Esophagus mucosa (tissue), 1 donor: ENCODE measurements around the gene SLC7A1. TPM values are rescaled to one million over a fixed set of nuclear protein-coding genes. Genes with fewer than 3 reads are reported as not detected.

Source experiments
- ATAC-seq: fragments of 200-7000 bp; cut with Tn5 transposase; one replicate; pipeline ENCODE4 v1.9.1; 2020
- total RNA-seq: library from RNA; stranded (reverse); gene quantifications from one replicate; pipeline ENCODE4 v1.2.4, GENCODE V29; 2023
- donor health status: DM: yes; HTN: yes; CAD: no.

Gene SLC7A1
- total RNA-seq, 1 donor from 2014 or later = 181 TPM

DNA sequence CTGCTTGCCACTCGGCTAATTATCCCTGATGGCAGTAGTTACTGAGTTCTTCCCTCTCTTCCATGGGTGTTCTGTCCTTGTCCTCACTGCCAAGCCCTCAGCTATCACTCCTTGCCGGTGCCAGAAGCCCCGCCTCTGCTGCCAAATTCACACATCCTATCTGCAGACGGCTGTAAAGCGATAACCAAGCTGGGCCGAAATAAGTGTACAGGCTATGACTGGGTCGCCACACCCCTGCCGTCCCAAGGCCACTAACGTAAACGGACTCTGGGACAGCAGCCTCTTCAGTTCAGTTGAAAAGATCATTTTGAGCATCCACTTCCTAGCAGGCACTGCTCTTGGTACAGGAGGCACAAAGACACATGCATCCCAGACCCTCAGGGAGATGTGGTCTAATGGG, 13.3 kb downstream of the SLC7A1 start:
- ATAC-seq = peak; percentile 8

GRCh38 chr13:29581666-29582065, 13.8 kb downstream of the SLC7A1 start:
- ATAC-seq = no peak

DNA sequence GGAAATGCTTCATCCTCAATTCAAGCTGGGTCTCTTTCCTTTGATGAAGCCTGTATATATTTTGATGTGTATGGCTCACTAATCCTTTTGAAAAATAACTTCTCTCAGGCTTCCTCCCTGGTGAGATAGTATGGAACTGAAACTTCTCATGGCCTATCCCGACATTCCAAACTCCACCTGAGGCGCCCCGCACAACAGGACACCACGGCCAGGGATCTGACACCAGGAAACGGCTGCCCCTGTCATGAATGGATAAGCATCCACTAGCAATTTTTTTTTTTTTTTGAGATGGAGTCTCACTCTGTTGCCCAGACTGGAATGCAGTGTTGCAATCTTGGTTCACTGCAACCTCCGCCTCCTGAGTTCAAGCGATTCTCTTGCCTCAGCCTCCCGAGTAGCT, 16.4 kb downstream of the SLC7A1 start:
- ATAC-seq = no peak

GRCh38 chr13:29578300-29579085, 17.0 kb downstream of the SLC7A1 start:
- ATAC-seq = peak; percentile 31

- ATAC-seq = no peak
Measured at GRCh38 chr13:29577136-29578051, 18.1 kb downstream of the SLC7A1 start.

DNA sequence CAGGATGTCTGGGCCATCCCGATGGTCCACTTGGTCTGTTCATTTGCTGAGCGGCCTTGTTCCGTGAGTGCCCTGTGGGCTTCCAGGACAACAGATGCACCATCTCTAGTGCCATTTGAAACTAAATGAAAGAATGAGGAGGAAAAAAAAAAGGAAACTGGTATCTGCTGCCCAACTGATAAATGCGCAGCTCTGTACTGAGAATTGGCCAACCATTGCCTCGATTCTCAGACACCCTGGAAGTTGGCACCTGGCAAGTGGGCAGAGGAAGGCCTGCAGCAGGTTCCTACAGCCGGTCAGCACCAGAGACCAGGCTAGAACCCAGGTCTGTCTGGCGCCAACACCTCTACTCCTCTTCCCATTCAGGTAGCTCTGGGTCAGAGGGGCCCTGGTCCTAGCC, 18.9 kb downstream of the SLC7A1 start:
- ATAC-seq = no peak

DNA sequence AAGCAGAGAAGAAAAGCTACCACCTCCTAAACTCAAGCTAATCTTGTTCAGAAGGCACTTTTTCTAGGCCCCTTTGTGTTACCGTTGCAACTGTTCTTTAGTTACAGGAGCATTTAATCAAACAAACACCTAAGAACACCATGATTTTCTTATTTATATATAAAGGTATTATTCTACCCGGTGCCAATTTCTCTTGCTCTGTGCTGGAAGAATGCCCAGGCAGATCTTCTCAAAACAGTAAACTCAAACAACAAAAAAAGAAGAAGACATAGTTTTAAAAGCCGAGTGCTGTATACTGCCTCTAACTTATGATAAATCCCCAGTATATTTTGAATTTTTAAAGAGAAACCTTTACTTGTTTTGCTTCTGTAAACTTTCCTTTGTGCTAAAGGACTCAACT, 20.4 kb downstream of the SLC7A1 start:
- ATAC-seq = no peak

DNA sequence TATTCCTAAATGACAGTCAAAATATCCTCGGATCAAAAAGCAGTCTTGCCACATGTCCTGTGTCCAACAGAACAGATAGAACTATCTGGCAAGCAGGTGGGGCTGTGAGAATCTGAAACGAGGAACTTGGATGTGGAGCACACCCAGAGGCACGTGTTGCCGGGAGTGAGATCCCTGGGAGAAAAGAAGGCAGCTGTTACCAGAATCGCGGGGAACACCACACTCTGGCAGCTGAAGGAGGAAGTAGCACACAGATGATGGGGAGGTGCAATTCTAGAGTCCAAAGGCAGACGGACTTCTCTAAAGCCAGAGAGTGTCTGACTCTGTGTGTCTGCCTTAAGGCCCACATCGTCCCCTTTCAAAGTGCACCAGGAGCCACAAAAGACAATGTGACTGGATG, 22.3 kb downstream of the SLC7A1 start:
- peak; percentile 43 for ATAC-seq

DNA sequence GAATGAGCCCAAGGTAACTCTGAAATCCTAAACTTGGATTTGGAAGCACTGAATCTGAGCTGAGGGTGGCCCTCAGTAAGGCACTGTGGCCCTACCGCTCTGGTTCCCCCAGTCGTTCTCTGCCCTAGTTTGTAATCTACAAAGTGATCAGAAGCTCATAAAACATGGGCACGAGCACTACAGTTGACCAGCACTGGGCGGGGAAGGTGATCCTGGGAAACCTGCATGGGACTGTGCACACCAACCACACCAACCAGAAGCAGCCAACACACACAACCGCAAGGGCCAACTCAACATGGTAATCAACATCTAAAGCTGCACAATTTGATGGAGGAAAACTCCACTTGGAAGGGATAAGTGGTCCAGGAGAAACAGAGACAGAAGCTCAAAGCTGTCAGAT, 22.9 kb downstream of the SLC7A1 start:
- ATAC-seq = no peak

DNA sequence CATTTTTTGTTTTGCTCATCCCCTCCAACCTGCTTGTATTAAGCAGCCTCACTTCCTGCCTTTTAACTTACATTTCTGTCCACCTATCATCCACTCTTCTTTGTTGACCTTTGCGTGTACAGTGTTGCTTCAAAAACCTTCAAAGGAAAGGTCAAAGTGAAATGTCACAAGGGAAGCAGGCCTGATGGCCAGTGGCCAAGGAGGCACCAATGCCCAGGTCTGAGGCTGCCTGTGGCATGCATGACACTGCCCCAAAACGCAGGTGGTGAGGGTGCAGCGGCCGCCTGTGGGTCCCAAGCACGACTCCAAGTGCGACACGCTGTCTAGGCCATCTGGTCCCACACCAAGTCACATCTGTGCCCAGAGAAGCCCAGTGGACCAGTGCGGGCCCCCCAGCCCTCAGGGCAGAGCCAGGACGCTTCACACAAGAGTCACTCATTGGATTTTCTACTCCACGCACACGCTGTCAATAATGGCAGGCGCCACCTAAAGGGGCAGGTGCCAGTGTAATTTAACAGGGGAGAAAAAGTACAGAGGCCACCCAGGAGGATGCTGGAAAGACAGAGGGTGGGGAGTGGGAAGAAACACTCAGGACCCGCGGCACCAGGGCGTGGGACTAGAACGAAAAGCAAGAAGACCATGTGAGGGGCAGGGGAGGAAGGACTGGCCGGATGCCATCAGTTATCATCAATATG, 23.5 kb downstream of the SLC7A1 start:
- ATAC-seq = no peak

DNA sequence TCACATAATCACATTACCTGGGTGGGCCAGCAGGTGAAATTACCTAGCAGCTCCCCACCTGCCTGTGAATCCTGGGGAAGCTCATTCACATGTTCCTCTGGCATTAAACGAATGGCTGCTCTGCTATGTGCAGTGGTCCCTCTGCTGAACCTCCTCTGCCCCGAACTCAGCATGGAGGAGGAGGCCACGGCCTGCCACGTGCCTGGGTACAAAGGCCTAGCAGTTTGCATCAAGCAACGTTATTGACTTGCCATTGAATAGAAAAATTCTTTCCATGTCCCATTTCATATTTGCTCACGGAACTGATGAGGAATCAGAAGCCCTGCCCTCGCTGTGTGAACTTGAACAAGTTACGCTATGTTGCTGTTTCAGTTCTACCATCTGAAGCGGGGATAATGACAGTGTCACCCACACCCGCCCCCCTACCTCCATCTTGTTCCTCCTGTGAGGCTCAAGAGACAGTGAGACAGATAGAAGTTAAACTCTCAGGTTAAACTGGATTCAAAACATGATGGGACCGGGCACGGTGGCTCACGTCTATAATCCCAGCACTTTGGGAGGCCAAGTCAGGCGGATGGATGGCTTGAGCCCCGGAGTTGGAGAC, 25.3 kb downstream of the SLC7A1 start:
- no peak for ATAC-seq

DNA sequence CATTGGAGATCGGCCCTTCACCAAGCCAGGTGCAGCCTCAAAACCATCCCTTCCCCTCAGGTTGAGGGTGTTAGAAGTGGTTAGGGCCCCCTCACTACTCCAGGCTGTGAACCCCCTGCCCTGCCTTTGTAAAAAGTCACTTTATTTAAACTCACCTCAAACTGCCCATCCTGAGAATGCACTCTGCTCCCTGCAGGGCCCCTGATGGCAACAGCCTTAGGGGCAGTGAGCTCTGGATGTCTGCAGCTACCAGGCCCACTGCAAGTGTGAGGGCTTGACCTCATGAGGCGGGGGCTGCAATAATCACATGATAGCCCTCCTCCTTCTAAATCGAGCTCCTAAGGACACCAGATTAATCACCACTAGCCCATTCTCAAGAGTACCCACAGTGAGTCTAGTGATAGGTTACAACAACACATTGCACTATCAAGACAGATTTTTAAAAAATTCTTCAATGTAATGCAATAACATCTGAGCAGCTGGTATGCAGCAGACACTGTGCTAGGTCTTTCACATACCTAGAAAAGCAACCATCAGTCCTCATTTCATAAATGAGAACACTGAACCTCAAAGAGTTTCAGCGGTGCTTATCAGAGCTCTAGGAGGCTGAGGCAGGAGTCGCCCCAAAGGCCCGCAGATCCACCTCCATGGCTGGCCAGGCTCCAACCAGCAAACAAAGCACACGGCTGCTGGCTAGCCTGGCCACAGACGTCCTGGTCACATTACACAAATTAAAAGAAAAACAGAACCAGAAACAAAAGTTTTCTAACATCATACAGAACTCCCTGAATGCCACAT, 26.0 kb downstream of the SLC7A1 start:
- ATAC-seq = no peak

GRCh38 chr13:29568731-29569130, 26.8 kb downstream of the SLC7A1 start:
- ATAC-seq = peak; percentile 33

- ATAC-seq = peak; percentile 91
Measured at GRCh38 chr13:29567411-29567810, 28.1 kb downstream of the SLC7A1 start.

DNA sequence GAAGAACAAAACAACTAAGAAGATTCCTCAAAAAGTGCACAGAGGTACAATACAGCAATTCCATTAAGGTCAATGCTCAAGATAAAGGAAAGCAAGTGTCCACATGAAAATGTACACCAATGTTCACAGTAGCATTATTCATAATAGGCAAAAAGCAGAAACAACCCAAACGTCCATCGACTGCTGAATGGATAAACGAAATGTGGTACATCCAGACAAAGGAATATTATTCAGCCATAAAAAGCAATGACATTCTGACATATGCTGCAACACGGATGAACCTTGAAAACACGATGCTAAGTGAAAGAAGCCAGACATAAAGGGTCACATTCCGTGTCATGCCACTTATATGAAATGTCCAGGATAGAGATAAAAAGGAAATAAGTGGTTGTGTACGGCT, 29.3 kb downstream of the SLC7A1 start:
- no peak for ATAC-seq

- ATAC-seq = no peak
Measured at GRCh38 chr13:29564818-29565217, 30.7 kb downstream of the SLC7A1 start.

DNA sequence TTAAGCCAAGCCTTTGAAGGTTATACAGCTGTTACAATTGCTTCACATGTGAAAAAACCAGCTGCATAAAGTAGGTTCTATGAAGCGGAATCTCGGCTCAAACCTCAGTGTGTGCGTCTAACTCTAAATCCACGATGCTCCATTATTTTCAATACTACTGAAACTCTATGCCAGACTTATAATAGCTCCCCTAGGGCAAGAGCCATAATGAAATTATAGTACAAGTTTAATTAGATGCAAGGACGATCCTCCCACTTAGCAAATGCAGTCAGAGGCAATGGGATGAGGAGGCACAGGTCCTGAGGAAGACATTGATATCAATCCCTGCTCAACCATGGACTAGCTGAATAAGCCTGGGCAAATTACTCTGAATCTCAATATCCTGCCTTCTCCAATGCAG, 31.1 kb downstream of the SLC7A1 start:
- ATAC-seq = no peak

DNA sequence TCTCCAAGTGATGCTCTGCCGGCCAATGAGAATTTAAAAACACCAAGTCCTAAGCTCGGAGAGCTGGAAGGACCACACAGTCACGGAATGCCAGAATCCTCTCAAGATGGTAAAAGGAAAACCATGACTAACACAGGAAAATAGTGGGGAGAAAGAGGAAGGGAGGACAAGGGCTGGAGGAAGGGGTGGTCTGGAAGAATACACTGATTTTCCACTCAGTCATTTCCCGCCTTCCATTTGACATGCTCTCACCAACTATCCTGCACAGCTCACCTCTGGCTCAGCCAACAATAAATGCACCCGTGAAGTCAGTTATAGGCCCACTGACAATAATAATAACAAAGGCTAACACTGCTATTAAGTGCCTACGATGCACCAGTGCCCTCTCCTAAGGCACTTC, 31.5 kb downstream of the SLC7A1 start:
- ATAC-seq = no peak

DNA sequence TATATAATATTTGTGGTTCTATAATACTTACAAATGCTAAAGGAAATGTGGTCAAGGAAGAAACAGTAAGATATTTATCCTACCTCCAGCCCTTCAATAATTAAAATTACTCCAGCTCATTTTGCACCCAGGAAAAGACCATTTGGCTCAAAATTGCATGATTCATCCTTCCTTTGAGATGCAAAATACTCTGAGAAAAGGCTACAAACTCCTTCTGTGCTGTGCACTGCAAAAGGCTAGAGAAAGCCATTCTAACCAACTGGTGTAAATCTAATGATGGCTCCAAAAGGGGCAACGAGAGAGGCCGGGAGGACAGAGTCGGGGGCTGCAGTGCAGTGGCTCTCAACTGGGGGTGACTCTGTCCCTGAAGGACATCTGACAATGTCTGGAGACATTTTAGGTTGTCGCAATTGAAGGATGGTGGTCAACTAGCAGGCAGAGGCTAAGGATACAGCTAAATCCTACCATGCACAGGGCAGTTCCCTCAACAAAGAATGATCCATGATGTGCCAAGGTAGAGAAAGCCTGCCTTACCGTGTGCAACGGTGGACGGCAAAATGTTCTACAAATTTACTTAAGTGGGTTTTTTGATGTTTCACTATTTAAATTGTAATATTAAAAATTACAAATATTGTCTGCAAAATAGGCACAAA, 32.6 kb downstream of the SLC7A1 start:
- ATAC-seq = no peak

DNA sequence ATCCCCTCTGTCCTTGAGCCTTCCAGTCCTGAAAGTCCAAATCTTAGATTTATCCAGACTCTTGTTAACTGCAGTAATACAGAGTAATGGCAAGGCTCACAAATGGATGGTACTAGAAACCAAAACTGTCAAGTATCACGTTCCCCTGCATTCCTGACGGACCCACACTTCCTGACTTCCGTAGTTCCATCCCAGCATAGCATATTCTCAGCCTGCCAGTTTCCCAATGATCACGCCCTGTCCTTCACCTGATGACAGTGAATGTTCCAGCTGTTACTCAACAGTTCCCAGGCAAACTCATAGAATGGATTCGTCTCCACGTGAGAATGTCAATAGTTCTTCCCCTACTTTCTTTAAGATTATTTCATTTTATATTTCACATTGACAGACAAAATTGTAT, 33.6 kb downstream of the SLC7A1 start:
- peak; percentile 73 for ATAC-seq

- peak; percentile 64 for ATAC-seq
Measured at GRCh38 chr13:29556742-29557141, 38.7 kb downstream of the SLC7A1 start.
